Hindlimb muscle (tissue), 1 donor: Measurements from ENCODE around the gene MRPS9. TPM values are rescaled to one million over a fixed set of nuclear protein-coding genes. Genes with fewer than 3 reads are reported as not detected.
A peak's percentile ranks its signal among the peaks of the same experiment; 100 is the strongest.

Source experiments
- DNase-seq: peaks from one replicate; pipeline ENCODE4 v3.0.0-alpha.2; 2013
- polyA plus RNA-seq: library from polyadenylated mRNA; unstranded; fragments of 120-200 nt; gene quantifications from one replicate; pipeline ENCODE4 v1.2.1, GENCODE V29; 2013; ENCODE audit not compliant: insufficient read length

The MRPS9 gene
- polyA plus RNA-seq, 1 donor, result 29.8 TPM

DNA sequence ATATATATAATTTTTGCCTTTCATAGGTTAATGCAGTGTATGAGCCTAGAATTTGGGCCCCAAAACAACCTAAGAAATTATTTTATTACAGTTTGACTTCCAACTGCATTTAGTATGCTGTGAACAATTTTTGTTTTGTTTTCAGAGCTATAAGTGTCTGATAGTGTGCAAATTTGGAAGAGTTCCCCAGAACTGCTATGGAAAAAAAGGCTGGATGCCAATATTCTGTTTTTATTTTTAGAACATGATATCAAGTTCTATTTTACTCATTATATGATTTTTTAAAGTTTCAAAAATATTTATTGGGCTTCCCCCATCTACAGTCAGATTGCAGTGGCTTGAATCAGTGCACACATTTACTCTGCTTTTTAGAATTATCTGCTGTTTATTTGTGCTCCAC is 42.6 kb downstream of the MRPS9 start:
- no peak for DNase-seq

DNA sequence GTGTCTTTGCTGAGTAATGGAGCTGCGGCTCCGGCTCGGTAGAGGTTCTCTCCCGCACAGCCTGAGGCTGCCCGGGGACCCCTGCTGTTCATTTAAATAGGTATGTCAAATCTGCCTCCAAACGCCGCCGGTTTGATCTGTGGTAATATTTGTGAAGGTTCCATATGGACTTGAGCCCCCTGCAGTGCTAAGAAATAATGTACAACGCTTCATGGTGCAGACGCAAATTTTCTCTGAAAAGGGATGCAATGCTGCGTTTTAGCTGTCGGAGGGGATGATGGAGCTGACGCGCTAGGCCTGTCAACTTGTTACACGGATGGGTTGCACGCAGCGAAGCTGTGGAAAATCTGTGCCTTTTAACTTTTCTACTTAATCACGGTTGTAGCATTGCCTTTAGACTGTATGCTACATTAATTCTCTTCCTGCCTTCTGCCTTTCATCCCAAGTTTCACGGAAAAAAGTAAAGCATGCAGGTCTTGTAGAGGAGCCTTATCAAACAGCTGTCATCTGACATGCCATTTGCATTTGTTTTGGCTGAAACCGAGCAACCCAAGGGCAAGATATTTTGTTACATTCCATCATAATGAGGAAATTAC is 43.2 kb downstream of the MRPS9 start:
- DNase-seq, result no peak

DNA sequence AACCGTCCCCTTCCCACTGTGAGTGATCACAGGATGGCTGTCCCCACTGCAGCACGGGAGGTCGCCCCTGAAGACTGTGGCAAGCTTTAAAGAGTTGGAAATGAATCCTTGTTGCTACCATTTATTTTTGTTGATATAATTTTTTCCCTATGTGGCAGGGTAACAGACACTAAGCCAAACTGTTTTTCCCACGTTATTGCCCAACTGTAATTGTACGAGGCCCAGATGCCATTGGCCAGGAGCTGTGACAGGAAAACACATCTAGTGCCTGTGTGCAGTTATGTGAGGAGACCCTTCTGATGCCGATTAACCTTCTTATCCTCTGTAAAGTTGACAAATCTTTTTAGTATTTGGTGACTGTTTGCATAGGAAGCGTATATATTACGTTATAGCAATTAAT is 44.2 kb downstream of the MRPS9 start:
- DNase-seq, result no peak

DNA sequence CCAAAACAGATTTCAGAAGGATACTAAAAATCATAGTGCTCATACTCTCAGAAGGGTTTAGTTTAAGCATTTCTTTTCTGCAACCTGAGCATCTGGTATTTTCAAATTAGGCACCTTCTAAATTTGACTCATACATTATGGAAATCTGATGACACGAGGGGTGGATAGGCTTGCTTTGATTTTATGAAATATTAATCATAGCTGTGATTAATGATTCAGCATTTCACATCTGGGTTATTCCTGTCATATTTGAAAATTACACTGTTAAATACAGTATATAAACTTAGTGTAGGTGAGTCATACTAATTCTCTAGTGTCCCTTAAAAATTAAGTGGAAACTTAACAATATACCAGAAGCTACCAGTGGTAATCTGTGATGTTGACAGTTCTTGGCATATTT is 47.7 kb downstream of the MRPS9 start:
- no peak for DNase-seq

DNA sequence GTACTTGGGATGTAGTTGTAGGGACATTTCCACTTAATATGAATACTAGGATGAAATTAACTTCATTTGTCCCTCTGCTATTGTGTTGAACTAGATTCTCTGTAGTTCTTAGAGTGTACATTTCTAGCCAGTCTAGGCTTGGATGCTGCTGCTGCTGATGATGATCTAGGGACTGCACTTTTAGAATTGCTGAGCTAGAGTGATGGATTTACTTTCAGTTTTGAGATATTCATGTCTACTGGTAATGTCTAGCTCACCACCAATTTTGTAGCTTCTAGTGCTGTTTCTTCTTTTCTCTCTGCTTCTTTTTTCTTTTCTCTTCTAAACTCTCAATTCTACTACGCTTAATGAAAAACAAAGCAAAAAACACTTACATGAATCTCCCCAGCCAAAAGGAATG is 49.4 kb downstream of the MRPS9 start:
- no peak for DNase-seq

DNA sequence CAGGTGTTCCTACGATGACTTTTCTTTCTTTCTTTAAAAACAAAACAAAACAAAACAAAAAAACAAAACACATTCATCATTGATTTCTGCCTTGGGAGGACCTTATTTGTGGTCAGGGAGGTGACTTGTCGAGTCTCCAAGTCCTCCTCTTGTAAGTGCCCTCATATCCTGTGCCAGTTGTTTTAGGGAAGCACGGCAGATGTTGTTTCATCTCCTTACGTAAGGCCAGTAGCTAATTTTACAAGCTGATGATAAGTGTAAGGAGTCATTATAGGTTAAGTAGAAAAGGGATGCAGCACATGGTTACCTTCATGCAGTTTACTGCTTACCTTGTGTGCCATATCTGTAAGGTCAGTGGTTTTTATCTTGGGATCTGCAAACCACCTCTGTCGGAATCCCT is 52.2 kb downstream of the MRPS9 start:
- no peak for DNase-seq

DNA sequence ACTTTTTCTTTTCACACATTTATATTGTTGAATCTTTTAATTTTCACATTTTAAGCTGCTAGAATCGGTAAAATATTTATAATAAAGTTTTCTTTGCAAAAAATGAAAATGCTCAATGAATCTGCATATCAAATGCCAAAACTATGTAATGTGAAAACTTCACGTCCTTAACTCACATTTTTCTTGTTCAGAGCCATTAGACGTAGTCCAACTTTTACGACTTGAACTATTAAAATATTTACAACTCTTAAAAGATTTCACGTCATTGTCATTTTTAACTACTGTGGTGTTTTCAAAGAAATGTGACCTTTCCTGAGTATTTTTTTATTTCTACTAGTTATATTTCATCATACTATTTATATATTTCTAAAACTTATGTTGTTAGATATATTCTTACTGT is 54.9 kb downstream of the MRPS9 start:
- DNase-seq, result no peak

DNA sequence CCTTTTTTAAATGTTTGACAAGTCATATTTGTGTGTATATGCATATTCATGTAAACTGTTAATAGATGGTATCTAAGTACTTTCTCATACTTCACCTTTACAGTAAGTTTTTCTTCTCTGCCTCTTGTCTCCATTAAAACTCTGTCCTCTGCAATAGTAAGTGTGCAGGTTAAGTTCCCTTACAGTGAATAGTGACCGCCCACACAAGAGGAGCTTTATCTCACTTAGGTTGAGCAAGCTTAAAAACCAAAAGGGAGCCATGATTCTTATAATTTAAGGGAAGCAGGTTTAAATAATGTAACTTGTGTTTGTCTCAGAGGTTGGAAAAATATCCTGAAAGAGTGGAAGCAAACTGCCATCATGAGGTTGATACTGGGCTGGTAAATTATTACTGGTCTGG is 61.3 kb downstream of the MRPS9 start:
- DNase-seq, result no peak

DNA sequence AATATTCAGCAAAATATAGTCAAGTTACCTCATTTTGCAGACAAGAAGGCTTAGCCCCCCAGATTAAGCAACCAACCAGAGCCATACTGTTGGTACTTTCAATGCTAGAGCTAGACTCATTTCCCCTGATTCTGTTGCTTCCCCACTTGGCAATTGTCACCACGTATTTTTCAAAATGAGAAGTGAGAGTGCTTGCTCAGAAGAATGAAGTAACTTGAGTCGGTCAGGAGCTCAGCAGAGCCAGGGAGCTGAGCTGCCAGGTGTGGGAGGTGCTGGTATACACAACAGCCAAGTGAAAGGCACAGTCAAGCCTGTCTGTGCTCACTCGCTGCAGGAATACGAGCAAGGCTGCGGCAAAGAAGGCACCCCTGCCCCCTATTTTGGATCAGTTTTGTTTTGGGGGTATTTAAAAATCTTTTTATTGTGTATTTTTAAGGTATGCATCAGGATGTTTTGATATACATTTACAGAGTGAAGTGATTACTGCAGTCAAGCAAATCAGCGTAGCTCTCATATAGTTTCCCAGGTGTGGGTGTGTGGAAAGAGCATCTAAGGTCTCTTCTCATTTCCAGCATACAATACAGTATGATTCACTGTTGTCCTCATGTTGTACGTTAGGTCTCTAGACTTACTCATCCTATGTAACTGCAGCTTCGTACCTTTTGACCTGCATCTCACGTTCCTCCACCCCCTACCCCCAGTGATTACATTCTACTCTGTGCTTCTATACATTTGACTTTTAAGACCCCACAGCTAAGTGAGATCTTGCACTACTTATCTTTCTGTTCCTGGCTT is 62.4 kb downstream of the MRPS9 start:
- DNase-seq, result no peak

DNA sequence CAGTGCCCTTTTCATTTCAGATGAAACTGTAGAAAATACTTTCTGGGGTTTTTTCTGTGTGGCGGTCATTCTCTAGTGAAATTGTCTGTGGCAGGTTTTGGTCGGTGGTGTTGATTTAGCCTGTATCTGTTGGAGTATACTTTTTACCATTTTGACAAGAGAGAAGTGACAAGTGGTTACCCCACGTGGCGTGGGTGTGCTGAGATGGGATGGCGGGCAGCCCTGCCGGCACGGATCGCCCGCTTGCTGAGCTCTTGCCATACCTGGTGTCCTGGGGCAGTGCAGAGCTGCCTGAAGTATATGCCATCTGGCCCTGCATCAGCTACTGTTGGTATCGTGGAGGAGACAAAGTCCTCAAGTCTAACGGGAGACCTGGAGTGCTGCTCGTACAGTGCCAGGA is 64.1 kb downstream of the MRPS9 start:
- DNase-seq, result no peak

DNA sequence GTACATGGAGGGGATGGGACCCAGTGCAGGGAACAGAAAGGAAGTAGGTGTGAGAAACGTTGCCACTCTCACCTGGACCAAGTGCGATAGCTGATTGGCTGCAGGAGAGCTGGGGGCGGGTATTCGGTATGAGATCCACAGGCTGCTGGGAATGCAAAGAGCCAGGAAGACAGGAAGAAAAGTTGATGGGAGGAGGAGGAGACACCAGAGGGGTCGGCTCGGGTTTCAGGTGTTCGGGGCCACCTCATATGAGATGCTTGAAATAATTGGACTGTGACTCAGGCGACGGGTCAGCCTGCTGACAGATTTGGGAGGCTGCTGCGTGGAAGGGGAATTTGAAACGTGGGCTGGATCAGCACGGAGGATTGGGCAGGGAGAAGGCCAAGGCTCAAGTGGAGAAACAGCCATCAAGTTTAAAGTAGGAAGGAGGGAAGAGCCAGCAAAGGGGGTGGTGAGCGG is 65.1 kb downstream of the MRPS9 start:
- DNase-seq, result no peak

DNA sequence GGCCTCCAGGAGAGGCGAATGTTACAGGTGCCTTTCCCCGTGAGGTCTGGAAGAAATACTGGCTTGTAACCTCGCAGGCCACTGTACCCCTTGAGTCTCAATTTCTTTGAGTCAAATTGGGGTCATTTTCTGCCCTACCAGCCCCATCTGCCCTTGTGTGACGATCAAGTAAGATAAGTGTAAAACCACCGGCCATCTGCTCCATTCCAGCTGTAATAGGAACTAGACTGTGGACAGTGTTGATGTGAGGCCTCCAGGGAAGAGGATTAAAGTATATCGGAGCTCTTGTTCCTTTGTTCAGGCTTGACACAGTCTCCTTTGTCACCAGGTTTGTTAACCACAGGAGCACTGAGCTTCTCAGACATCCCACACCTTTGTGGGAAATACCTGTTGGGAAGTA is 65.6 kb downstream of the MRPS9 start:
- no peak for DNase-seq

DNA sequence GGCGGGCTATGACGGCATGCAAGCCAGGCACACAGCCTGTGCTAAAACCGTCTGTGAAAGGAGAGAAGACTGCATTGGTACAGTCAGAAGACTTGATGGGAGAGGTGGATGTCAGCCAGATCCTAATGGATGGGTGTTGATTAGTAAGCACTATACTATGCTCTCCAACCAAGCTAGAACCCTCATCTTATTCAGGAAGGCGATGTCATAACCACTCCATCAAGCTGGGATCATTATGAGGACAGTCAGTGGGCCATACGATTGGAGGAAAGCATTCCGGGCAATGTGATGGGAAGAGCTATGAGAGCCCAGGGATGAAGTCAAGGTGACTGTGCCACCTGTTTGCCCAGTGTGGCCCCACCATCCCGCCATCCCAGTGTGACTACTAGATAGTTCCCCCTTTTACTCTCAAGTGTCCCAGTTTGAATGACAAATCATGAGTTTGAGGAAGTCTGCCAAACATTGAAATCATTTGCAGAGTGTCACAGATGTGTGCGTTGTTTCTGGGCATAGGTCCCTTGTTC is 66.4 kb downstream of the MRPS9 start:
- DNase-seq, result no peak

DNA sequence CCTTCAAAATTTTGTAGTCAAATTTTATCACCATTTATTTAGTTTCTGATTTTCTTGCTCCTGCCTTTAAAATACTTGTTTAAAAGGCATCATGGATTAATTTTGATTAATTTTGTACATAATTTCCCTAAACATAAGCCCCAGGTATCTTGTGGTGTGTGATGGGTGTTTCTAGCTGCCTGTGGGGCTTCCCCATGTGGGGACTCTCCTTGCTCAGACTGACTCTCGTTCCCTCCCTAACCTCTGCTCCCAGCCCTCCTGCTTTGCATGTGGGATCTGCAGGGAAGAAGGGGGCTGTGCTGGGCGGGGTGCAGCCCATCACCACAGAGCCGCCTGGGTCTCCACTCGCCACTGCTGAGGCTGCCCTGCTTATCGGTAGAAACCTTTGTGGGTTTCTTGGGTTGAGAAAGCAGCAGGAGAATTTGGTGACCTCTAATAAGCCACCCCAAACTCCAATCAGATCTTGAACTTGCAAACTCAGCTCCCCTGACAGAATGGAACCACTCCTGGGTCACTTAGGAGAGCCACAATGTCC is 72.5 kb downstream of the MRPS9 start:
- DNase-seq, result no peak

DNA sequence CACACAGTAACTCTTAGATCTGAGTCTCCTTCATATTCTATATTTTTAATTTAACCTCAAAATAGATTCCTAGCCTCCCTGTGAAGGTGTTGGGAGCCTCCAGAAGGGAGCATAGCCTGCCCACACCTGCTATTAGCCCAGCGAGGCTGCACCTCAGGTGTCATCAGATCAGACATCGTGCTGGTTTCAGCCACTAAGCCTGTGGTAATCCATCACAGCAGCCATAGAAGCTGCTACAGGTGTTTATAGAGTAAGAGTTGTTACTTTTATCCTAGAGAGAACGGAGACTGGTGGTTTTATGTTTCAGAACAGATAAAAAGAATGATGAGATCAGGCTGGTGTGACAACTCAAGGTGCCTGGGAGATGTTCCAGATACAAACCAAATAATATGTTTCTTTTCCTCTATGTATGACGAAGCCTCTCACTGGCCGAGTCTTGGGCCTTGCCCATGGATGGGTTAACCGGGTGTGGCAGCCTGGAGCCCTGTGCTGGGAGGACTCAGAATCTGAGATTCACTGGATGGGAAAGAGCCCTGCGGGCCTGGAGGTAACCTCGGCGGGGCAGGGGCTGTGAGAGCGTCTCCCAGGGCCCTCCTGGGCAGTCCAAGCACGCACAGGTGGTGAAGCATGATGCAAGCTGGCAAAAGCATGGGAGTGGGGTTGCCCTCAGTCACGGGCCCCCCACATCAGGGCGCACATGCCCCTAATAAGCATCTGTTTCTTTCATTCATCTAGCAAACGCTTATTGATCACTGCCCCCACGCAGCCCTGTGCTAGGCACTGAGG is 73.7 kb downstream of the MRPS9 start:
- no peak for DNase-seq

DNA sequence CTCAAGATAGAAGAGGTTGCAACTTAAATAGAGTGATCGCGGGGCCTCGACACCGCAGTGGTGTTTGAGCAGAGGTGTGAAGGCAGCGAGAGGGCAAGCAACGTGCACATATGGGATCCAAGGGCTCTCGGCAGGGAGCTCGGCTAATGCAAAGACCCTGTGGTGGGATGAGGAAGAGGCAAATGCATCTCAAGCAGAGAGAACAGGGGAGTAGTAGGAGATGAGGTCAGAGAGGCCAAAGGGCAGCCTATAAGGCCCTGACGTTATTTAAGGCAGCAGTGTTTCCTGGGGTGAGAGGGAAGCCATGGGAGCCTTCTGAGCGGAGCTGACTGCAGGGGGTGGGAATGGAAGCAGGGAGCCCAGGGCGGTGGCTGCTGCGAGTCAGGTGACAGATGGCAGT is 74.5 kb downstream of the MRPS9 start:
- DNase-seq, result no peak

DNA sequence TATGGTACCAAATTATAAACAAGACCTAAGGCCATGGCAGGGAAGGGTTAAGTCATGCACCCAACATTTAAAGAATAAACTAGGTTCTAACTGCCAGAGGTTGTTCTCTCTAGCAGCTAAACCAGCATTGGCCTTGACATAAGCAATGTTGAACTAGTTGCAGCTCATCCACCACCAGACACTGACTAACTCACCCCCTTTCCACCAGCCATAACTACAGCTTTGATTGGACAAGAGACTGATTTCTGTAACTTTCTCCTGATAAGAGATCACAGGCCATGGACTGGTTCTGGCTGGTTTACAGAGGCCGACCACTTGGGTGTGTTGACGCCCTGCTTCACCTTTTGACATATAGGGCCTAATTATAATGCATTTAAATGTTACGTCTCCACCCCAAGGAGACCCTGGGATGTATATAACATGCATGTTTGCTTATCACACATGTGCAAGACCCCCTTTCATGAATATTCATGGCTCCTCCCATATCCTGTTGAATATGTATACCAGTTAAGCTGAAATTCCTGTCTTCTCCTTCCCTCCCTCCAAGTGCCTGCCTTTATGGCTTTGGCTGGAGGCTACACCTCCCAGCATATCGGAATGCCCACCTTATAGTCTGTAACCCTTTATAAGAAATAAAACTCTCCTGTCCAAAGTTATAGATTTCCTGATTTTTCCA is 75.9 kb downstream of the MRPS9 start:
- DNase-seq, result no peak

DNA sequence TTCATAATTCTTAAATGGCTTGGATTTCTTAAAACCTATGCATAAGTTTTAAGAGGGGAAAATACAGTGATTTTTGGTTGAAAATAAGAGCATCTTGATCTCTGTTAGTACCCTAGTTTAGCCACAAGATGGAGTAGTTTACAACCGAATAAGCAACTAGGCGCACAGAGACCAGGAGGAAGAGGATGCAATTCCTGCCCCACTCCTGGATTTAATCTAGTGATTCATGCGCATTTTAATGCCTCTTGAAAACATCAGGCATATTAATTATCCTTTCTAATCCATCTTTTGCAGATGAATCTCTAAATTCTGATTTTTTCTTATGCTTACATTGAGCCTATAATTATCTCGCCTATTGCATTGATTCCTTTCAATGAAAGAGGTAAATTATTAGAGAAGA is 76.7 kb downstream of the MRPS9 start:
- peak; percentile 26 for DNase-seq

DNA sequence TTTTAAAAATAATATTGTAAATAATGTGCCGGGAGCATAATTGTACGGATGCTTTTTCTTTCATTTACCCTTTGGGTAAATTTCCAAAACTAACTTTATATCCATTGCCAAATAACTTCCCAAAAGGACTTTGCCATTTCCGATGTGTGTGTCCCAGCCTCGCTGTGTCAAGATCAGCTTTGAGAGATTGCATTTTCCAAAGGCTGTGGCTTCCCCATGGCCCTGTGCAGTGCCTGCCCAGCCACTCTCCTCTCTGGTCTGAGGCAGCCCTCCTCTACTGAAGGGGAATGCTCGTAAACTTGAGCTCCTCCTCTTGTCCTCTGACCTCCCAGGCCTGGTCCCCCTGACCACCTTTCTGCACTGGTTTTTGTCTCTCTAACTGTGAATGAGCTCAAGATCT is 78.5 kb downstream of the MRPS9 start:
- no peak for DNase-seq

DNA sequence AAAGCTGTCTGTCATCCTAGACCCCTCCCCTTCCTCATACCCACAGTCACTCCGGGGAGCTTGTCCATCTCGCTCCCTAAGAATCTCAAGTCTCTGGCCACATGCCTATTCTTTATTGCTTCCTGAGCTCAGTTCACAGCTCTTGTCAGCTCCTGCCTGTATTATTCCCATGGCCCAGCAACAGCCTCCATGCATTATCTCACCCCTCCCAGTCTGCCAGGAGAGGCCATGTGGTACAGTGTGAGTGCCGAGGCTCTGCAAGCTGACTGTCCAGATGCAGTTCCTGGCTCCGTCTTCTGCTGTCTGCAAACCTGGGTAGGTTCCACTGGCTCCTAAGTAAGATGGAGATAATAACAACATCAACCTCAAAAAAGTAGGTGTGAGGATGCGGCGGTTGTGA is 79.7 kb downstream of the MRPS9 start:
- no peak for DNase-seq

DNA sequence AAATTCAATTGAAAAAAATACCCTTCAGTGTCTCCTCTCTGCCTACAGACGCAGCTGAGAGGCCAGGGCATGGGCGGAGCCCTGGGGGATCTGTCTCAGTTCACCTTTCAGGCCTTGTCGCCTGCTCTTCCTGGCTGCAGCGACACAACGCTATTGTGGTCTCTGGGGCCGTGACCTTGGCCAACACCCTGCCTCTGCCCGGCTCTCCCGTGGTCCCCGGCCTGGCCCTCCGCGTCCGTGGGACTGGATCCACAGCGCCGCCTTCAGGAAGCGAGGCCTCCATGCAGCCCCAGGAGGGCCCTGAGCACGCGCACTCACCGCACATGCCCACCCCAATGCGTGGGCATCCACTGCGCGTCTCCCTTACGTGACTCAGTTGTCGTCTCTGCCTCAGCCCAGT is 81.1 kb downstream of the MRPS9 start:
- no peak for DNase-seq

DNA sequence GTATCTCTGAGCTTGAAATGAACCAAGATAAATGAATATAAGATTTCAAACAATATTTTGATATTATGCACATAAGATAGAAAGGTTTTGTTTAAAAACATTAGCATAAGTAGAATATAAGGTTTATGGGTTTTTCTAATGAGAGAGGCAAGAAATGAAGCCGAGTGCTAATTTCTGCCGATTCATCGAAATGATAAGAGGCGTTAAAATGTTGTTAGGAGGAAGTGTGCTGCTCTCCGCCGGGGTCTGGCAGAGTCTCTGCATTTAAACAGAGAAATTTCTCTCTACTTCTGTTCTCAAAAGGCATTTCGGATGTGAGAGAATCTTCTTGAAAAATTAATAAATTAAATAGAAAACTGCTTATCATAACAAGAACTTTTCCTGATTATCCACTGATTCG is 83.6 kb downstream of the MRPS9 start:
- no peak for DNase-seq

DNA sequence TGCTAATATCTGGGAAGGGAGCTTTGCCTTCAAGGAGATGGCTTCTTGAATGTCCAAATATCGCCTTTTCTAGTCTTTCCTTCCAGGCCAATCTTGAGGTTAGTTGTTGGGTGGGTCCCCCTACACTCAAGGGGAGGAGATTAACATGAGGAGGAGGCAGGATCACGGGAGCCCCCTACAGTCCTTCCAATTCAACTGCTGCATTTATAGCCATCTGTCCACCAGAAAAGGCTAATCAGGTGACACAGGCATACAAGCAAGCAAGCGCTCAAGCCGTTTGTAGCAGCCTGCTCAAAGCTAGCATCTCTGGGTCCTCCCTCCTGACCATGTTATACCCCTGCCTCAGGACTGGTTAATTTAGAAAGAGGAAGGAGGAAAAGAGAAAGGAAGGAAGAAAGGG is 87.6 kb downstream of the MRPS9 start:
- DNase-seq, result no peak
